WTC11 (cell line): Measurements from ENCODE around the gene UNKL.

Experiments
- ESRRA ChIP-seq: sonication (generic); formaldehyde crosslinking; IDR thresholded peaks from 2 replicates; pipeline ENCODE4 v1.8.1; 2022; ENCODE audit warnings: mild to moderate bottlenecking, missing genetic modification reagents, borderline replicate concordance
- FOXJ3 ChIP-seq: sonication (generic); formaldehyde crosslinking; IDR thresholded peaks from 2 replicates; pipeline ENCODE4 v1.9.0; 2021; ENCODE audit warnings: missing genetic modification reagents, mild to moderate bottlenecking, borderline replicate concordance
- FOXK1 ChIP-seq: sonication (generic); formaldehyde crosslinking; IDR thresholded peaks from 2 replicates; pipeline ENCODE4 v1.8.0; 2022; ENCODE audit warnings: mild to moderate bottlenecking, moderate library complexity, missing genetic modification reagents
- GRHL2 ChIP-seq: fragments of 250-450 bp; sonication (Bioruptor Pico); IDR thresholded peaks from 2 replicates; pipeline ENCODE4 v1.8.0; 2022; ENCODE audit warnings: mild to moderate bottlenecking, moderate library complexity; ENCODE audit not compliant: insufficient replicate concordance, severe bottlenecking
- TF ChIP-seq, protein P1 (sequence below): sonication (generic); formaldehyde crosslinking; IDR thresholded peaks from 2 replicates; pipeline ENCODE4 v1.8.1; 2022; ENCODE audit warnings: low read depth, mild to moderate bottlenecking, moderate library complexity, missing genetic modification reagents, borderline replicate concordance
- TF ChIP-seq, protein P2 (sequence below): fragments of 200-600 bp; IDR thresholded peaks from 2 replicates; pipeline ENCODE4 v1.8.0; 2022; ENCODE audit warnings: antibody characterized with exemption
- TF ChIP-seq, protein P3 (sequence below): sonication (generic); formaldehyde crosslinking; IDR thresholded peaks from 2 replicates; pipeline ENCODE4 v1.8.1; 2022; ENCODE audit warnings: missing genetic modification reagents, borderline replicate concordance
- TF ChIP-seq, protein P4 (sequence below): sonication (generic); formaldehyde crosslinking; IDR thresholded peaks from 2 replicates; pipeline ENCODE4 v1.8.0; 2023; ENCODE audit warnings: missing genetic modification reagents, mild to moderate bottlenecking, borderline replicate concordance
- TF ChIP-seq, protein P5 (sequence below): sonication (generic); formaldehyde crosslinking; IDR thresholded peaks from 2 replicates; pipeline ENCODE4 v1.8.1; 2022; ENCODE audit warnings: mild to moderate bottlenecking, missing genetic modification reagents, moderate library complexity, borderline replicate concordance
- TF ChIP-seq, protein P6 (sequence below): sonication (generic); formaldehyde crosslinking; IDR thresholded peaks from 2 replicates; pipeline ENCODE4 v1.8.0; 2022; ENCODE audit warnings: mild to moderate bottlenecking, missing genetic modification reagents

DNA sequence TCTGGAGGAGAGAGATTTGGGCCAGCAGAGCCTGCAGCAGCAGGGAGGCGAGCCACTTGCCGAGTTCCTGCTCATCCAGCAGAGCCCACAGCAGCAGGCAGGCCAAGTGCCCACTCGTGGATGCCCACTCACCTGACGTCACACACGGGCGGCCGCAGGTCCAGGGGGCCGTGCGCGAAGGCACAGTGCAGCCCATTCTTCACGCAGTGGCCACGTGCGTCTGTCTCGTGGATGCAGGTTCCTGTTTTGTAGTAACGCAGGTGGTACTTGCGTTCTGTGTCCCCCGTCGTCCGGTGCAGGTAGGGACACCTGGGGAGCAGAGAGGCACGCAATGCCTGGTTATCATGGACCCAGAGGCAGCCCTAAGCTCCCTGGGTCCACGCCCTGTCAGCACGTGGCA is 11.5 kb downstream of the UNKL start:
- TF ChIP-seq ESRRA (CRISPR knock-in tag) (no peak), FOXK1 (no peak), GRHL2 (CRISPR knock-in tag) (no peak), FOXJ3 (no peak)
- TF ChIP-seq, protein P1, sequence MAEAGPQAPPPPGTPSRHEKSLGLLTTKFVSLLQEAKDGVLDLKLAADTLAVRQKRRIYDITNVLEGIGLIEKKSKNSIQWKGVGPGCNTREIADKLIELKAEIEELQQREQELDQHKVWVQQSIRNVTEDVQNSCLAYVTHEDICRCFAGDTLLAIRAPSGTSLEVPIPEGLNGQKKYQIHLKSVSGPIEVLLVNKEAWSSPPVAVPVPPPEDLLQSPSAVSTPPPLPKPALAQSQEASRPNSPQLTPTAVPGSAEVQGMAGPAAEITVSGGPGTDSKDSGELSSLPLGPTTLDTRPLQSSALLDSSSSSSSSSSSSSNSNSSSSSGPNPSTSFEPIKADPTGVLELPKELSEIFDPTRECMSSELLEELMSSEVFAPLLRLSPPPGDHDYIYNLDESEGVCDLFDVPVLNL (CRISPR knock-in tag) = no peak
- TF ChIP-seq, protein P2, sequence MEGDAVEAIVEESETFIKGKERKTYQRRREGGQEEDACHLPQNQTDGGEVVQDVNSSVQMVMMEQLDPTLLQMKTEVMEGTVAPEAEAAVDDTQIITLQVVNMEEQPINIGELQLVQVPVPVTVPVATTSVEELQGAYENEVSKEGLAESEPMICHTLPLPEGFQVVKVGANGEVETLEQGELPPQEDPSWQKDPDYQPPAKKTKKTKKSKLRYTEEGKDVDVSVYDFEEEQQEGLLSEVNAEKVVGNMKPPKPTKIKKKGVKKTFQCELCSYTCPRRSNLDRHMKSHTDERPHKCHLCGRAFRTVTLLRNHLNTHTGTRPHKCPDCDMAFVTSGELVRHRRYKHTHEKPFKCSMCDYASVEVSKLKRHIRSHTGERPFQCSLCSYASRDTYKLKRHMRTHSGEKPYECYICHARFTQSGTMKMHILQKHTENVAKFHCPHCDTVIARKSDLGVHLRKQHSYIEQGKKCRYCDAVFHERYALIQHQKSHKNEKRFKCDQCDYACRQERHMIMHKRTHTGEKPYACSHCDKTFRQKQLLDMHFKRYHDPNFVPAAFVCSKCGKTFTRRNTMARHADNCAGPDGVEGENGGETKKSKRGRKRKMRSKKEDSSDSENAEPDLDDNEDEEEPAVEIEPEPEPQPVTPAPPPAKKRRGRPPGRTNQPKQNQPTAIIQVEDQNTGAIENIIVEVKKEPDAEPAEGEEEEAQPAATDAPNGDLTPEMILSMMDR = no peak
- TF ChIP-seq, protein P3, sequence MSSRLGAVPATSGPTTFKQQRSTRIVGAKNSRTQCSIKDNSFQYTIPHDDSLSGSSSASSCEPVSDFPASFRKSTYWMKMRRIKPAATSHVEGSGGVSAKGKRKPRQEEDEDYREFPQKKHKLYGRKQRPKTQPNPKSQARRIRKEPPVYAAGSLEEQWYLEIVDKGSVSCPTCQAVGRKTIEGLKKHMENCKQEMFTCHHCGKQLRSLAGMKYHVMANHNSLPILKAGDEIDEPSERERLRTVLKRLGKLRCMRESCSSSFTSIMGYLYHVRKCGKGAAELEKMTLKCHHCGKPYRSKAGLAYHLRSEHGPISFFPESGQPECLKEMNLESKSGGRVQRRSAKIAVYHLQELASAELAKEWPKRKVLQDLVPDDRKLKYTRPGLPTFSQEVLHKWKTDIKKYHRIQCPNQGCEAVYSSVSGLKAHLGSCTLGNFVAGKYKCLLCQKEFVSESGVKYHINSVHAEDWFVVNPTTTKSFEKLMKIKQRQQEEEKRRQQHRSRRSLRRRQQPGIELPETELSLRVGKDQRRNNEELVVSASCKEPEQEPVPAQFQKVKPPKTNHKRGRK (CRISPR knock-in tag) = no peak
- TF ChIP-seq, protein P4, sequence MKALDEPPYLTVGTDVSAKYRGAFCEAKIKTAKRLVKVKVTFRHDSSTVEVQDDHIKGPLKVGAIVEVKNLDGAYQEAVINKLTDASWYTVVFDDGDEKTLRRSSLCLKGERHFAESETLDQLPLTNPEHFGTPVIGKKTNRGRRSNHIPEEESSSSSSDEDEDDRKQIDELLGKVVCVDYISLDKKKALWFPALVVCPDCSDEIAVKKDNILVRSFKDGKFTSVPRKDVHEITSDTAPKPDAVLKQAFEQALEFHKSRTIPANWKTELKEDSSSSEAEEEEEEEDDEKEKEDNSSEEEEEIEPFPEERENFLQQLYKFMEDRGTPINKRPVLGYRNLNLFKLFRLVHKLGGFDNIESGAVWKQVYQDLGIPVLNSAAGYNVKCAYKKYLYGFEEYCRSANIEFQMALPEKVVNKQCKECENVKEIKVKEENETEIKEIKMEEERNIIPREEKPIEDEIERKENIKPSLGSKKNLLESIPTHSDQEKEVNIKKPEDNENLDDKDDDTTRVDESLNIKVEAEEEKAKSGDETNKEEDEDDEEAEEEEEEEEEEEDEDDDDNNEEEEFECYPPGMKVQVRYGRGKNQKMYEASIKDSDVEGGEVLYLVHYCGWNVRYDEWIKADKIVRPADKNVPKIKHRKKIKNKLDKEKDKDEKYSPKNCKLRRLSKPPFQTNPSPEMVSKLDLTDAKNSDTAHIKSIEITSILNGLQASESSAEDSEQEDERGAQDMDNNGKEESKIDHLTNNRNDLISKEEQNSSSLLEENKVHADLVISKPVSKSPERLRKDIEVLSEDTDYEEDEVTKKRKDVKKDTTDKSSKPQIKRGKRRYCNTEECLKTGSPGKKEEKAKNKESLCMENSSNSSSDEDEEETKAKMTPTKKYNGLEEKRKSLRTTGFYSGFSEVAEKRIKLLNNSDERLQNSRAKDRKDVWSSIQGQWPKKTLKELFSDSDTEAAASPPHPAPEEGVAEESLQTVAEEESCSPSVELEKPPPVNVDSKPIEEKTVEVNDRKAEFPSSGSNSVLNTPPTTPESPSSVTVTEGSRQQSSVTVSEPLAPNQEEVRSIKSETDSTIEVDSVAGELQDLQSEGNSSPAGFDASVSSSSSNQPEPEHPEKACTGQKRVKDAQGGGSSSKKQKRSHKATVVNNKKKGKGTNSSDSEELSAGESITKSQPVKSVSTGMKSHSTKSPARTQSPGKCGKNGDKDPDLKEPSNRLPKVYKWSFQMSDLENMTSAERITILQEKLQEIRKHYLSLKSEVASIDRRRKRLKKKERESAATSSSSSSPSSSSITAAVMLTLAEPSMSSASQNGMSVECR (CRISPR knock-in tag) = no peak
- TF ChIP-seq, protein P5, sequence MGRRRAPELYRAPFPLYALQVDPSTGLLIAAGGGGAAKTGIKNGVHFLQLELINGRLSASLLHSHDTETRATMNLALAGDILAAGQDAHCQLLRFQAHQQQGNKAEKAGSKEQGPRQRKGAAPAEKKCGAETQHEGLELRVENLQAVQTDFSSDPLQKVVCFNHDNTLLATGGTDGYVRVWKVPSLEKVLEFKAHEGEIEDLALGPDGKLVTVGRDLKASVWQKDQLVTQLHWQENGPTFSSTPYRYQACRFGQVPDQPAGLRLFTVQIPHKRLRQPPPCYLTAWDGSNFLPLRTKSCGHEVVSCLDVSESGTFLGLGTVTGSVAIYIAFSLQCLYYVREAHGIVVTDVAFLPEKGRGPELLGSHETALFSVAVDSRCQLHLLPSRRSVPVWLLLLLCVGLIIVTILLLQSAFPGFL (CRISPR knock-in tag) = no peak
- TF ChIP-seq, protein P6, sequence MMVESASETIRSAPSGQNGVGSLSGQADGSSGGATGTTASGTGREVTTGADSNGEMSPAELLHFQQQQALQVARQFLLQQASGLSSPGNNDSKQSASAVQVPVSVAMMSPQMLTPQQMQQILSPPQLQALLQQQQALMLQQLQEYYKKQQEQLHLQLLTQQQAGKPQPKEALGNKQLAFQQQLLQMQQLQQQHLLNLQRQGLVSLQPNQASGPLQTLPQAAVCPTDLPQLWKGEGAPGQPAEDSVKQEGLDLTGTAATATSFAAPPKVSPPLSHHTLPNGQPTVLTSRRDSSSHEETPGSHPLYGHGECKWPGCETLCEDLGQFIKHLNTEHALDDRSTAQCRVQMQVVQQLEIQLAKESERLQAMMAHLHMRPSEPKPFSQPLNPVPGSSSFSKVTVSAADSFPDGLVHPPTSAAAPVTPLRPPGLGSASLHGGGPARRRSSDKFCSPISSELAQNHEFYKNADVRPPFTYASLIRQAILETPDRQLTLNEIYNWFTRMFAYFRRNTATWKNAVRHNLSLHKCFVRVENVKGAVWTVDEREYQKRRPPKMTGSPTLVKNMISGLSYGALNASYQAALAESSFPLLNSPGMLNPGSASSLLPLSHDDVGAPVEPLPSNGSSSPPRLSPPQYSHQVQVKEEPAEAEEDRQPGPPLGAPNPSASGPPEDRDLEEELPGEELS (CRISPR knock-in tag) = no peak
